BE2C (cell line): Measurements from ENCODE around the gene VWF.
"Not testable (repeated sequence)": the region's sequence is repeated elsewhere in the genome, so short reads cannot be mapped to it uniquely, and the experiment has no call there.

Source experiments
- DNase-seq: peaks from one replicate; pipeline ENCODE4 v3.0.0-alpha.2; 2020
- H3K27me3 ChIP-seq: fragments of 250-450 bp; sonication (Bioruptor Pico); 2 replicates; pipeline ENCODE4 v1.5.1; 2020; ENCODE audit warnings: mild to moderate bottlenecking
- H3K36me3 ChIP-seq: fragments of 250-450 bp; sonication (Bioruptor Pico); 2 replicates; pipeline ENCODE4 v1.5.1; 2020; ENCODE audit warnings: mild to moderate bottlenecking
- H3K4me1 ChIP-seq: fragments of 250-450 bp; sonication (Bioruptor Pico); 2 replicates; pipeline ENCODE4 v1.5.1; 2020
- H3K4me3 ChIP-seq: 2 replicates; pipeline ENCODE4 v1.5.1; 2011; ENCODE audit warnings: low read depth, low read length
- H3K9me3 ChIP-seq: fragments of 250-450 bp; sonication (Bioruptor Pico); 2 replicates; pipeline ENCODE4 v1.5.1; 2020
- TF ChIP-seq, protein P1 (sequence below): IDR thresholded peaks from 2 replicates; pipeline ENCODE4 v1.5.1; 2012; ENCODE audit warnings: mild to moderate bottlenecking, low read depth, low read length

The VWF gene

DNA sequence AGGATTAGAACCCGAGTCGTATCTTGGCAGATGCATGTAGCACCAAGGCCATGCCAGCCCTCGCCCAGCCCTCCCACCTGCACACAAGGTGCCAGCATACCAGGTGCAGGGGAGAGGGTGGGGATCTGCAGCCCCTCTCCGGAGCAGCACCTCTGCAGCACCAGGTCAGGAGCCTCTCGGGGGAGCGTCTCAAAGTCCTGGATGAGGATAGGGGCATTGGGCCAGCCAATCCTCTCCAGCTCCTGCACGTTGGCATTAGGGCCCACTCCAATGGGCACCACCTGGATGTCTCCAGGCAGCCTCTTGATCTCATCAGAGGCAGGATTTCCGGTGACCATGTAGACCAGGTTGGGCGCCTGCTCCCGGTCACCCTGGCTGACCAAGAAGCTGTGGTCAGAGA, 106.2 kb downstream of the VWF start:
- no peak for DNase-seq
- no peaks in the 10 kb centered on the region for H3K4me1 ChIP-seq
- TF ChIP-seq, protein P1, sequence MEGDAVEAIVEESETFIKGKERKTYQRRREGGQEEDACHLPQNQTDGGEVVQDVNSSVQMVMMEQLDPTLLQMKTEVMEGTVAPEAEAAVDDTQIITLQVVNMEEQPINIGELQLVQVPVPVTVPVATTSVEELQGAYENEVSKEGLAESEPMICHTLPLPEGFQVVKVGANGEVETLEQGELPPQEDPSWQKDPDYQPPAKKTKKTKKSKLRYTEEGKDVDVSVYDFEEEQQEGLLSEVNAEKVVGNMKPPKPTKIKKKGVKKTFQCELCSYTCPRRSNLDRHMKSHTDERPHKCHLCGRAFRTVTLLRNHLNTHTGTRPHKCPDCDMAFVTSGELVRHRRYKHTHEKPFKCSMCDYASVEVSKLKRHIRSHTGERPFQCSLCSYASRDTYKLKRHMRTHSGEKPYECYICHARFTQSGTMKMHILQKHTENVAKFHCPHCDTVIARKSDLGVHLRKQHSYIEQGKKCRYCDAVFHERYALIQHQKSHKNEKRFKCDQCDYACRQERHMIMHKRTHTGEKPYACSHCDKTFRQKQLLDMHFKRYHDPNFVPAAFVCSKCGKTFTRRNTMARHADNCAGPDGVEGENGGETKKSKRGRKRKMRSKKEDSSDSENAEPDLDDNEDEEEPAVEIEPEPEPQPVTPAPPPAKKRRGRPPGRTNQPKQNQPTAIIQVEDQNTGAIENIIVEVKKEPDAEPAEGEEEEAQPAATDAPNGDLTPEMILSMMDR = no peak

DNA sequence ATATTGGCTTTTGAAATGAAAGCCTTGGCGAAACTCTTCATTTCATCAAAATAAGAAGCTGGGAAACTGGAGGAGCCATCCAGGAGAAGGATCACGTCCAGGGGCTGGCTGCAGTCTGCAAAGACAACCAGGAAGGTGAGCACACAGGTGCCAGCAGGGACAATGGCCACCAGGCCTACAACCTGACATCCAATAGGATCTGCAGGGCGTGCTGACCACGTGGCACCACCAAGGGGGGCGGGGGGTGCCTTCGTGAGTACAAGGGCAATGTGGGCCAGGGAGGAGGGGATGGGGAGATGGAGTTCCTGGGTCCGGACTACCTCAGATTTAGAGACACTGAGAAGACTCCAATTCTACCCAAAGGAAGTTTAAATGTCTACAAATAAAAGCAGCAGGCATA, 107.7 kb downstream of the VWF start:
- H3K9me3 ChIP-seq = no peaks in the 10 kb centered on the region
- DNase-seq = no peak
- no peak overlapping the region for H3K4me3 ChIP-seq
- H3K4me1 ChIP-seq = no peaks in the 10 kb centered on the region
- 0 out of 2 replicates have a peak, but pooled peaks cover 2% of the 10 kb centered on the region for H3K27me3 ChIP-seq
- H3K36me3 ChIP-seq = no peaks in the 10 kb centered on the region
- TF ChIP-seq, protein P1 = no peak

More for the DNA sequence above, 106.2 kb downstream of the VWF start:
- H3K27me3 ChIP-seq = 0 out of 2 replicates have a peak, but pooled peaks cover 2% of the 10 kb centered on the region
- no peak overlapping the region for H3K4me3 ChIP-seq
- no peaks in the 10 kb centered on the region for H3K36me3 ChIP-seq
- no peaks in the 10 kb centered on the region for H3K9me3 ChIP-seq

- H3K9me3 ChIP-seq, H3K4me1 ChIP-seq, H3K27me3 ChIP-seq, DNase-seq, H3K36me3 ChIP-seq, H3K4me3 ChIP-seq: not testable (repeated sequence)
Observed at GRCh38 chr12:6016004-6016403, 108.5 kb downstream of the VWF start.

DNA sequence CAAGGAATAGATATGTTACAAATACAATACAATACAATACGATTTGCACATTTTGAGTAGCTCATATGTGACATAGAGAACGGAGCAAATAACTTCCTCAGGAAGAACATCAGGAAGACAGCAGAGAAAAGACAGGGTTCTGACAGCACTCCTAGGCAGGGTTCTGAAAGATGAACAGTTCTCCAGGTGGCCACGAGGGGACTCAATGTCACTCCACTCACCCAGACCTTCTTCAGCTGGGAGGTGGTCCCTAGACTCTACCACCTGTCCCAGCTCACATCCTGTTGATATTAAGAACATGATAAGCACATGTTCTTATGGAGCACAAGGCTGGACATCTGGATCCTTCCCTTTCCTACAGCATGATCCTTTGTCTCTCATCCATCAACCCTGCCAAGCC, 109.2 kb downstream of the VWF start:
- H3K27me3 ChIP-seq, H3K9me3 ChIP-seq, H3K36me3 ChIP-seq, H3K4me1 ChIP-seq, DNase-seq, H3K4me3 ChIP-seq: not testable (repeated sequence)

DNA sequence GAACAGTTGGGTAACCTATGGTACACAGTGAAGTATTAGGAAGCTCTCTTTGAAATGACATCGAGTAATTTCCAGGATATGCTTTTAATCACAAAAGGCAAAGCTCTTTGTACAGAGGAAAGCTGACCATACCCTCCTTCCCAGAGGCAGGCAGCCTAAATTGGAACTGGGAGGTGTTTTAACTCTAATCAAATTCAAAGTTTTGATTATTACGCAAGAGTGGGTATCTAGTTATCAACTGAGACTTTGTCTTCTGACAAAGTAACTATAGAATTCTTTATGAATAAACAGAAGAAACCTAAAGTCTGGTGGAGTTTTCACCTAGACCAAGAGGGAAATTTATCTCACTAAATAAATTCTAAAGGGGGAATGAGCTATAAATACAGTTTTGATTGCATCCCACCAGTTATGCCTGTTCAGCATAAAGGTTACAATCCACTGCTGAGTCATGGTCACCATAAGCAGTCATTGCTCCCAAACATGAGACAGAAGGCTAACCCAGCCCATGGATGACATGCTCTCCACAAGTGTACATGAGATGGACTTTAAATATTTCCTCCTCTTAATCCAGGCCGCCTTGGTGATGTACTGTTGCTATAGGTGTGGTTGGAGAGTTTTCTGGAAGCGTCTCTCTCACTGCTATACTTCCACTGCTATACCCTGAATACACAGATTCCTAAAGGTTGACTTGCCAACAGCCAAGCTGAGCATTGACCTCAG, 113.7 kb downstream of the VWF start:
- not testable (repeated sequence) for H3K4me1 ChIP-seq, H3K4me3 ChIP-seq, H3K9me3 ChIP-seq, DNase-seq, H3K36me3 ChIP-seq
- H3K27me3 ChIP-seq = peaks cover 14% of the 10 kb centered on the region

- TF ChIP-seq, protein P1 = no peak
Observed at GRCh38 chr12:5997260-5997659, 127.2 kb downstream of the VWF start.

DNA sequence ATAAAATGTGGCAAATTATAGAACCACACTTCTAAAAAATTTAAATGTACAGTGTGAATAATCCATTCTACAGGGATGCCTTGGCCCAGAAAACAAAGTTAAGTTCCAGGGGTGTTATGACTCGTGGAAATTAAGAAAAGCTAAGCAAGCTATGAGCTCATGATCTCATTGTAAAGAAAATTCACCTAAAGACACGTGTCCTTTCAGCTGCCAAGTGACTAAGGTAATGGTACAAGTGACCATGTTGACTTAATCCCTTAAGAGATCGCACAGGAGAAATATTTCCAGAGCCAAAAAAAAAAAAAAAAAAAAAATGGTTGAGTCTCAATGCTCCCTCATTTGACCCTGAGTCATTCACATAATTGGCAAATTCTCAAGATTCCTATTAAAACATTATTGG, 128.0 kb downstream of the VWF start:
- Histone ChIP-seq H3K4me1 (no peaks in the 10 kb centered on the region), H3K4me3 (no peak overlapping the region), H3K27me3 (peaks cover 28% of the 10 kb centered on the region), H3K36me3 (no peaks in the 10 kb centered on the region), H3K9me3 (no peaks in the 10 kb centered on the region; the same call in 1 of the 2 replicates)
- DNase-seq = no peak
- TF ChIP-seq, protein P1 = no peak

More at GRCh38 chr12:5997260-5997659, 127.2 kb downstream of the VWF start:
- Histone ChIP-seq H3K4me1 (no peaks in the 10 kb centered on the region), H3K9me3 (no peaks in the 10 kb centered on the region; the same call in 1 of the 2 replicates), H3K36me3 (no peaks in the 10 kb centered on the region), H3K27me3 (peaks cover 30% of the 10 kb centered on the region), H3K4me3 (no peak overlapping the region)
- no peak for DNase-seq
